ENCODE results near the gene PEAR1.

PEAR1 gene

DNA sequence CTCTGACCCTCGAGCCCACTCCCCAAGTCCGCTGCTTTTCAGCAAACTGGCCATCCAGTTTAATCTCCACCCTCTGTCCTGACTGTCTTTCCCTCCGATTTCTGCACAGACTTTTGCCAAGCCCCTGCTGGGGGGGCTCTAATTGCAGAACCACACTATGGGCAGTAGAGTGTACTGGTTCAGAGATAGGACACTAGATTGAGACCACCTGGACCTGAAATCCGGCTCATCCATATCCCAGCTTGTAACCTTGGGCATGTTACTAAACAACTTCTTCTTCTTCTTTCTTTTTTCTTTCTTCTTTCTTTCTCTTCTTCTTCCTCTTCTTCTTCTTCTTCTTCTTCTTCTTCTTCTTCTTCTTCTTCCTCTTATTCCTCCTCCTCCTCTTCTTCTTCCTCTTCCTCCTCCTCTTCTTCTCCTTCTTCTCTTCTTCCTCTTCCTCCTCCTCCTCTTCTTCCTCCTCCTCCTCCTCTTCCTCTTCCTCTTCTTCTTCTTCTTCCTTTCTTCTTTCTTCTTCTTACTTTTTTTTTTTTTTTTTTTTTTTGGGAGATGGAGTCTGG is 34.6 kb downstream of the PEAR1 start:
- DNase-seq (no peak), ATAC-seq (replicated peaks) (no peak)
- peaks cover 85 to 100% of the 10 kb centered on the region in 2 donors for H3K27me3 Mint-ChIP-seq
- H3K4me3 Mint-ChIP-seq, result peak overlapping the region; percentile 26 to 58
- H3K4me1 Mint-ChIP-seq (ENCODE audit: low read depth in 2 of 2), result peaks cover 8 to 11% of the 10 kb centered on the region in 2 donors
- H3K36me3 Mint-ChIP-seq (ENCODE audit: insufficient read depth), result no peaks in the 10 kb centered on the region
- no peak overlapping the region for H3K27ac Mint-ChIP-seq
- no peaks in the 10 kb centered on the region for H3K9me3 Mint-ChIP-seq

DNA sequence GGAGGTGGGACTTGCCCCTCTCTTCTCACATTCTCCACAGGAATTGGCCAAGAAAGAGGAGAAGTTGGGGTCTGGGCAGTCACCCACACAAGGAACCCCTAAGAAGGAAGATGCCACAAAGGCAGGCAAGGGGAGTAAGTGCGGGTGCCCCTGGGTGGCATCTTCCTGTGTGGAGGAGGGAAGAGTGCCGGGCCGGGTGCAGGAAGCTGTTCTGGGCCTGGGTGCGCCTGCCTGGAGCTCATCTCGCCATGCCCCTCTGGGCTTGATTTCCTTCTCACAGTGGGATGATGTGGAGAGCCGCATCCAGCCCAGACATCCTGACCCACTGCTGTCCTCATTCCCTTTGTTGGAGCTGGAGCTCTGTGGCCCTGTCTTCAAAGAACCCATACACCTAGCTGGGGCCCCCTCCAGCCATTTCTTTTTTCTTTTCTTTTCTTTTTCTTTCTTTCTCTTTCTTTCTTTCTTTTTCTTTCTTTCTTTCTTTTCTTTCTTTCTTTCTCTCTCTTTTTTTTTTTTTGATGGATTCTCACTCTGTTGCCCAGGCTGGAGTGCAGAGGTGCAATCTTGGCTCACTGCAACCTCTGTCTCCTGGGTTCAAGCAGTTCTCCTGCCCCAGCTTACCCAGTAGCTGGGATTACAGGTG is 36.2 kb downstream of the PEAR1 start:
- H3K27ac Mint-ChIP-seq, result peak overlapping the region in 1 of 2 donors; percentile 44
- no peak for DNase-seq

DNA sequence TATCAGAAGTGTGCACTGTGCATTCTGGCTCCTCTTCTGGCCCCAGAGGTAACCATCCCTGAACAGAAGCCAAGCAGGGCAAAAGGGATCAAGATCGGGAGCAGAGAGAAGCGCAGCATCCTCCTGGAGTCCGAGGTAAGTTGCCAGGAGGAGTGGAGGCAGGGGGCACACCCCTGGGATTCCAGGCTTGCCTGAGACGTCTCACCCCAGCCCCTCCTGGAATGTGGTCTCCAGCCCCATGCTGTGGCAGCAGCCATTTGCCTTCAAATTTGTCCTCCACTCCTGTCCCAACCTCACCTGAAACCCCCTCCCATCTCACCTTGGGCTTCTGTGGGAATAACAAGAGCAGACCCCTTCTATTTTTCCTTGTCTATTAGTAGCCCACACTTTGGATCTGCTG is 37.0 kb downstream of the PEAR1 start:
- no peak for DNase-seq
- no peaks in the 10 kb centered on the region for H3K9me3 Mint-ChIP-seq
- ATAC-seq (replicated peaks), result no peak
- H3K27ac Mint-ChIP-seq, result no peak overlapping the region
- H3K4me1 Mint-ChIP-seq (ENCODE audit: low read depth in 2 of 2), result peaks cover 4 to 8% of the 10 kb centered on the region in 2 donors
- H3K27me3 Mint-ChIP-seq, result peaks cover 81 to 97% of the 10 kb centered on the region in 2 donors
- no peak overlapping the region for H3K4me3 Mint-ChIP-seq
- no peaks in the 10 kb centered on the region for H3K36me3 Mint-ChIP-seq (ENCODE audit: insufficient read depth)

More for the DNA sequence above, 36.2 kb downstream of the PEAR1 start:
- Mint-ChIP-seq H3K4me1 (ENCODE audit: low read depth in 2 of 2) (peaks cover 4 to 8% of the 10 kb centered on the region in 2 donors), H3K36me3 (ENCODE audit: insufficient read depth) (no peaks in the 10 kb centered on the region), H3K9me3 (no peaks in the 10 kb centered on the region), H3K4me3 (no peak overlapping the region), H3K27me3 (peaks cover 87 to 98% of the 10 kb centered on the region in 2 donors)
- no peak for ATAC-seq (replicated peaks)

DNA sequence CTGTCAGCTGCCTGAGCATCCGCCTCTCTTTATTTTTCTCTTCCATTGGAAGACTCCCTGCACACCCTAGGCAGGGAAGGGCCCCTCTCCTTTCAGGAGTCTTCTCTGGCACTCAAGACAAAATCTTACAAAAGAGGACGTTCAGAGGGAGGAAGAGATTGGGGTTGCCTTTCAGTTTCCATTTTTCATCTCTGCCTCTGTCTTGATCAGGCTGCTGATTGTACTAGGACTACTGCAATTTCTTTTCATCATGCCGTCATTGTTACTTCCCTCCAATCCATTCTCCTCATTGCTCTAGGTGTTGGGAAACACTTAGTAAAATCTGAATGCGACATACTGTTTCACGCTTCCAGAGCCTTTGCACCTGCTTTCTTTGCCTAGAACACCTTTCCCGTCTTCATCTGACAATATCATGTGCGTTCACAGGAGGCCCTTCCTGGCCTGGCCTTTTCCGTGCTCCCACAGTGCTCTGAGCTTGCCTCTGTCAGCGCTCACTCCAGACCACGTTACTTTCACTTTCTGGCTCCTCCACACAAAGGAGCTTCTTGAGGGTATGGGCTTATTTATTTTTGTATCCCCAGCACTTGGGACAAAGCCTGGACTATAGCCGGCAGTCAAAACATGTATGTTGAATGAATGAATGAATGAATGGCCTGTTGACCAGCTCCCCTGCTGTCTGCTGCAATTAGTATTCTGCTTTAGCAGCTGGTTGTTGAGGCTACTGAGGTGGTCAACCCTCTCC is 37.9 kb downstream of the PEAR1 start:
- H3K4me3 Mint-ChIP-seq, result no peak overlapping the region
- no peak overlapping the region for H3K27ac Mint-ChIP-seq
- no peak for DNase-seq
- H3K9me3 Mint-ChIP-seq, result no peaks in the 10 kb centered on the region
- H3K4me1 Mint-ChIP-seq (ENCODE audit: low read depth in 2 of 2), result peaks cover 4 to 8% of the 10 kb centered on the region in 2 donors
- ATAC-seq (replicated peaks), result no peak
- no peaks in the 10 kb centered on the region for H3K36me3 Mint-ChIP-seq (ENCODE audit: insufficient read depth)
- H3K27me3 Mint-ChIP-seq, result peaks cover 73 to 88% of the 10 kb centered on the region in 2 donors

DNA sequence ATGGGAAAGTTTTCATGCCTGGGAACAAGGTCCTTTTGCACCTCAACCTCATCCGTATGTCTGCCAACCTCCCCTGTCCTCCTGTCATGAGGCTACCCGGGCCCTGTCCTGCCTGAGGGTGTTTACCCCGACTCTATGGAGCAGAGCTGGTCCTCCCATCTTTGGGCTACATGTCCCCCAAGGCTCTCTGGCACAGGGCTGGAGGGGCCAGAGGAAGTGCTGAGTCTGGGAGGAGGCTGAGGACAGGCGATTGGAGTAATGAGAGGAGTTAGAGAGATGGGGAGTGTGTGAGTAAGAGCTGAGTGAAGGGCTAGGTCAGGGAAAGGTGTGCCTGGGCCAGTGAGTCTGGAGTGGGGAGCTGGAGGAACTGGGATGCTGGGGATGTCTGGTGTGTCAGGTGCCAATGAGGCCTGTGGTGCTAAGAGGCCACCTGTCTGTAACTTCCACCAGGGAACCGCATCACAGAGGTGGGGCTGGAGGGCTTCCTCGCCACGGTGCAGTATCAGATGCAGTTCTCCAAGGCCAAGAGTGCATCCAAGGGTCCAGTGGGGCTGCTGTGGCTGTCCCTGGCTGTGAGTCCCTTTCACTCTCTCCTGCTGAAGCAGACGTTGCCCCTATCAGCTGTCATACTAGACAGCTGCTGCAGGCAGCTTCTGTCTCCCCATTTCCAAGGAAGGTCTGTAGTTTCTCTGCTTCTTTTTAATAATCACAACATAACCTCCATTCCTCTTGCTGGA is 38.6 kb downstream of the PEAR1 start:
- DNase-seq, result no peak
- H3K9me3 Mint-ChIP-seq, result no peaks in the 10 kb centered on the region
- no peak for ATAC-seq (replicated peaks)
- H3K27ac Mint-ChIP-seq, result no peak overlapping the region
- peaks cover 4 to 6% of the 10 kb centered on the region in 2 donors for H3K4me1 Mint-ChIP-seq (ENCODE audit: low read depth in 2 of 2)
- no peak overlapping the region for H3K4me3 Mint-ChIP-seq
- H3K36me3 Mint-ChIP-seq (ENCODE audit: insufficient read depth), result no peaks in the 10 kb centered on the region
- H3K27me3 Mint-ChIP-seq, result peaks cover 67 to 81% of the 10 kb centered on the region in 2 donors

DNA sequence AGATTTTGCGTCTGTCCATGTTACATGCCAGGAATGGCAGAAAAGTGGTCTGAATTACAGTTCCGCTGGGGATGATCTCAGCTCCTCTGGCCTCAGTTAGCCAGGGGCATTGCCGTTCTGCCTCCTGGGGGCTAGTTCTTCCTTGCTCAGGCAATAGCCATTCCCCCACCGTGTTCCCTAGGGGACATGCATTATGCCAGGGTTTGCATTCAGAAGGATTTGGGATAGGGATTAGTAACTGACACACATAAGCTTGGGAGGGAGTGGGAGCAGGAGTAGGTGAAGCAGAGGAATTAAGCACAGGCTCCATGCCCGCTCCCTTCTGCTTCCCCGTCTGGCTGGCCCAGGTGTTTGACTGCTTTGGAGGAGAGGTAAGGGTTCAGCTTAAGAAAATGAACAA is 39.6 kb downstream of the PEAR1 start:
- Mint-ChIP-seq H3K36me3 (ENCODE audit: insufficient read depth) (no peaks in the 10 kb centered on the region), H3K9me3 (no peaks in the 10 kb centered on the region), H3K4me3 (no peak overlapping the region), H3K27ac (no peak overlapping the region), H3K27me3 (peaks cover 57 to 71% of the 10 kb centered on the region in 2 donors), H3K4me1 (ENCODE audit: low read depth in 2 of 2) (peaks cover 0 to under 1% of the 10 kb centered on the region in 2 donors)
- DNase-seq, result no peak
- no peak for ATAC-seq (replicated peaks)

DNA sequence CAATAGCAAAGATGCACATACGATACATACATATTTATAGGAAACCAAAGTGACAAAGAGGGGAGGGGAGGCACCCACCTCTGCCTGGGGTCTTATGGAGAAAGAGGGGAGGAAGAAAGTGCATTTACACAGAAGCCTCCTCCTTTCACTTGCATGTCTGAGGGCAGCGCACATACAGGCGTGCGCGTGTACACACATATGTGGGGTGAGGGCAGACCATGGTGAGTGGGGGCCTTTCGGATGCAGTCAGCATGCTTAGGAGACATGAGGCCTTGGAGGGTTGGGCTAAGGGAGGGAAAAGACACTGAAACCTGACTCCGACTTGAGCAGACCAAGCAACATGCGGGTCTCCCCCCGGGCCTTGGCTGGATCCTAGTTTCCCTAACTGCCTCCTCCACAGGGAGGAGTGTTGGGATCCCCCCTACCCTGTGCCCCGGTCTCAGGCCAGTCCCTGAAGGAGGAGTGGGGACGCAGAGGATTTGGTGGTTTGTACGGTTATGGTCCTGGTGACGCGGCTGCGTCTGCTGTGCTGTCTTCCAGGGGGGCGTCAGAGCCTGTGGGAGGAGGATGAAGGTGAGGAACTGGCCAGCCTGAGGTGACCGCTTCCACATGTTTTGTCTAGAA is 42.1 kb downstream of the PEAR1 start:
- Mint-ChIP-seq H3K36me3 (ENCODE audit: insufficient read depth) (no peaks in the 10 kb centered on the region), H3K27me3 (peaks cover 34 to 48% of the 10 kb centered on the region in 2 donors), H3K4me3 (no peak overlapping the region), H3K4me1 (ENCODE audit: low read depth in 2 of 2) (no peaks in the 10 kb centered on the region), H3K27ac (no peak overlapping the region), H3K9me3 (no peaks in the 10 kb centered on the region)
- DNase-seq (no peak), ATAC-seq (replicated peaks) (no peak)

DNA sequence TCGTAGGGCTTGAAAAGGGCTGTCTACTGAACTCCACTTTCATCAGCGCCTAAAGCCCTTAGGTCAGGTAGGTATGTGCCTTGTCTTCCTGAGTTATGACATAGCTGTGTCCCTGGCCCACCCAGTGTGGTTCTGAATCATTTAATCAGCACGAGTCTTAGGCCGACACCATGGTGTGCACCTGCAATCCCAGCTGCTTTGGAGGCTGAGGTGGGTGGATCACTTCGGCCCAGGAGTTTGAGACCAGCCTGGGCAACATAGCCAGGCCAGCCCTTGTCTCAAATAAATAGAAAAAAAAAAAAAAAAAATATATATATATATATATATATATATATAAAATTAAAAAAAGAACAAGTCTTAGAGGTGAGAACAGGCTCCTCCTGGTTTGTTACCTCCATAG is 42.7 kb downstream of the PEAR1 start:
- no peak overlapping the region for H3K27ac Mint-ChIP-seq
- no peaks in the 10 kb centered on the region for H3K9me3 Mint-ChIP-seq
- no peak for DNase-seq
- no peaks in the 10 kb centered on the region for H3K36me3 Mint-ChIP-seq (ENCODE audit: insufficient read depth)
- H3K27me3 Mint-ChIP-seq, result peaks cover 31 to 48% of the 10 kb centered on the region in 2 donors
- no peaks in the 10 kb centered on the region for H3K4me1 Mint-ChIP-seq (ENCODE audit: low read depth in 2 of 2)
- no peak overlapping the region for H3K4me3 Mint-ChIP-seq
- no peak for ATAC-seq (replicated peaks)

DNA sequence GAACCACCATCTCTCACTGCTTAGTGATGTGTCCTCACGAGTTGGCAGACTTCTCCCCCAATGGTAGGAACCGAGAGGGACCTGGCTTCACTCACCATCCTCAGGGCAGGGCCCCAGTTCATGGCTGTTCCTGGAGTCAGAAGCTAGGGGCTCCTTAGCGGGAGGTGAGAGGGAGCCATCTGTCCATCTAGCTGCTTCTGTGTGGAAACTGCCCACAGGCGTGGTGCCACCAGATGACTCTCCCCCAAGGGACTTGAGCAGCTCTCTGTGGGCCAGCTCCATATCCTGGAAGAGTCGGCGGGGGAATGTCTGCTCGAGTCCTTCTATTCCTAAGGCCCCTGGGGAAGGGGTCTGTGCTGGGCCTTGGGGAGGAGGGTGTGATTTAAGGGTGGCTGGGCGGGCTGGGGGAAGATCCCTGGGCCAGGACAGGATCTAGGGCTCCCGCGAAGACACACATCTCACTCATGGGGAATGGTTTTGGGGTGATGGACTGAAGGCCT is 43.3 kb downstream of the PEAR1 start:
- DNase-seq (no peak), ATAC-seq (replicated peaks) (no peak)
- Mint-ChIP-seq H3K4me3 (no peak overlapping the region), H3K9me3 (no peaks in the 10 kb centered on the region), H3K36me3 (ENCODE audit: insufficient read depth) (no peaks in the 10 kb centered on the region), H3K27me3 (peaks cover 28 to 46% of the 10 kb centered on the region in 2 donors), H3K4me1 (ENCODE audit: low read depth in 2 of 2) (no peaks in the 10 kb centered on the region), H3K27ac (no peak overlapping the region)

DNA sequence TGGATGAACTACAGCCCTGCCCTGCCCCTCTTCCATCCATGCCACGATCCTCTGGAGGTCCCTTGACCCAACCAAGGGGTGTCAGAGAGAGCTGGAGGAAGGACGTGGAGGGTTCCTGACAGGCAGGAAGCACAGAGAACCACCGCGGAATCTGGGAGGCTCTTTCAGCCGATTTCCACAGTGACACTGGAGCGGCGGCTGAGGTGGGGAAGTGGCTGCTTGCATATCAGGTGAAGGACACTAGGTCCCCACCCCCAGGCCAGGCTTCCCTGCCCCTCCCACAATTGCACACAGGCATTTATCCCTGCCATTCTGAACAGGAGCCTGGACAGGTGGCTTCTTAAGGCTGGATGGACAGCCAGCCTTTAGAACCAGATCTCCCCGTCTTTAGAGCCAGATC is 44.4 kb downstream of the PEAR1 start:
- H3K4me1 Mint-ChIP-seq (ENCODE audit: low read depth in 2 of 2), result no peaks in the 10 kb centered on the region
- H3K27ac Mint-ChIP-seq, result no peak overlapping the region
- H3K36me3 Mint-ChIP-seq (ENCODE audit: insufficient read depth), result no peaks in the 10 kb centered on the region
- H3K4me3 Mint-ChIP-seq, result no peak overlapping the region
- no peaks in the 10 kb centered on the region for H3K9me3 Mint-ChIP-seq
- no peak for ATAC-seq (replicated peaks)
- no peak for DNase-seq
- H3K27me3 Mint-ChIP-seq, result peaks cover 20 to 35% of the 10 kb centered on the region in 2 donors

DNA sequence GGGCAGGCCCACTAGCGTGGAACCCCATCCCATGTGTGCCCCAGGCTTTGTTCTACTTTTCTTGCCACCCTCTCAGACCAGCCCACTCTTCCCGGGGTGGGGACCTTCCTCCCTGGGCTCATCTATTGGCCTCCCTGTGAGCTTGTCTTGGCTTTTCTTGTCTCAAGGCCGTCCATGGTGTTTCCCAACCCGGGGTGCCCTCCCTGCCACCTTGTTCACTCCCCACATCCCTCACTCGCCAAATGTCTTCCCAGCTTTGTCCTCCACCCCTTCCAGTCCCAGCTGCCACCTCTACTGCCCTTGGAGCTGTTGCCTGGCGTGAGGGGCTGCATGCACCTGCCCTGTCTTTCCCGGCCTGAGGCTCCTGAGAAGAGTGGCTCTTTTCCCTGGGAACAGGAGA is 45.3 kb downstream of the PEAR1 start:
- Mint-ChIP-seq H3K4me3 (no peak overlapping the region), H3K9me3 (no peaks in the 10 kb centered on the region), H3K36me3 (ENCODE audit: insufficient read depth) (no peaks in the 10 kb centered on the region), H3K27me3 (peaks cover 18 to 26% of the 10 kb centered on the region in 2 donors), H3K27ac (no peak overlapping the region), H3K4me1 (ENCODE audit: low read depth in 2 of 2) (no peaks in the 10 kb centered on the region)
- ATAC-seq (replicated peaks) (no peak), DNase-seq (no peak)

DNA sequence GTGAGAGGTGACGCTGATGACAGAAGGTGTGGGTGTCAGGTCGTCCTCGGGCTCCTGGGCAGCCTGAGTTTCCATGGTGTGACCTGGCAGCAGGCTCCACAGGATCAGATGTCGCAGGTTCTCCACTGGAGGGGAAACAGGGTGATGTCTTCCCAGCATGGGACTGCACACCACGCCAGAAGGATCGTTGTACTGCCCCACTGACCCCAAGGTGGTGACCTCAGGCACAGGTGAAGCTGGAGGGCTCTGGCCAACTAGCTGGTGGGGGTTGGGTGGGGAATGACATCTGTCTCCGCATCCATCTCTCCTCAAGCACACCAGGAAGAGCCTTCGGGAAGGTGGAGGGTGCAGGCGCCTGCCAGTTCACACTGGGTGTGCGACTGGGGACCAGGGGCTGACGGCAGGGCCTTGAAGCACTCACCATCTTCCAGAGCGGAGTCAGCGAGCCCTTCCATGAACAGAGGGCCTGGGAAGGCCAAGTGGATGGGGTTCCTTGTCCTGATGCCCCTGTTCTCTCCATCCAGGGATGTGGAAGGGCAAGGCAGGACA is 46.3 kb downstream of the PEAR1 start:
- no peak for DNase-seq
- peaks cover 15 to 25% of the 10 kb centered on the region in 2 donors for H3K27me3 Mint-ChIP-seq
- no peaks in the 10 kb centered on the region for H3K9me3 Mint-ChIP-seq
- ATAC-seq (replicated peaks), result no peak
- H3K36me3 Mint-ChIP-seq (ENCODE audit: insufficient read depth), result no peaks in the 10 kb centered on the region
- H3K4me1 Mint-ChIP-seq (ENCODE audit: low read depth in 2 of 2), result no peaks in the 10 kb centered on the region
- H3K27ac Mint-ChIP-seq, result no peak overlapping the region
- H3K4me3 Mint-ChIP-seq, result no peak overlapping the region

DNA sequence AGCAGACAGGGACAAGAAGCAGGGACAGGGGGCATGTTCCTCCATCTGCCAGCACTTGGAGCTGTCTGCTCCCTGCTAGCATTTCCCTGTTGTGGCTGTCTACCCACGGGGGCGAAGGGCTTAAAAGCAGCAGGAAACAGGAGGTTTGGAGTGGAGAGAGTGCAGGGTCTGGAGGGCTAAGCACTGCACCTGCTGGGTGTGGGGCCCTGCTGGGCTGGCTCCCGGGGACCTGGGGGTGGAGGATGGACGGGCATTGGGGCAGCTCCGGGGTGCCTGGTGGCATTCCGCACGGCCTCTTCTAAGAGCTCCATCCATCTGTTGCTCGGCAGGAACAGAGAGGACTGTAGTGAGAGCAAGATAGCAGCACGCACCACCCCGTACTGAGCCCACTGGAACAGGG is 48.2 kb downstream of the PEAR1 start:
- no peaks in the 10 kb centered on the region for H3K9me3 Mint-ChIP-seq
- peaks cover 23 to 24% of the 10 kb centered on the region in 2 donors for H3K27me3 Mint-ChIP-seq
- no peak for ATAC-seq (replicated peaks)
- no peaks in the 10 kb centered on the region for H3K36me3 Mint-ChIP-seq (ENCODE audit: insufficient read depth)
- H3K4me1 Mint-ChIP-seq (ENCODE audit: low read depth in 2 of 2), result peaks cover 0 to 1% of the 10 kb centered on the region in 2 donors
- no peak overlapping the region for H3K27ac Mint-ChIP-seq
- no peak for DNase-seq
- no peak overlapping the region for H3K4me3 Mint-ChIP-seq
